ENCODE measurements around the gene DNAH2.

GRCh38 chr17:7782240-7782639 is 64.7 kb downstream of the DNAH2 start:
- TF ChIP-seq POLR2AphosphoS5 (IDR thresholded peaks at IDR 0.05) (no peak), CTCF (IDR thresholded peaks at IDR 0.05 in 8 of 11, conservative IDR thresholded peaks at IDR 0.05 in 3 of 11) (no peak), POLR2A (IDR thresholded peaks at IDR 0.05) (no peak)
